ENCODE data around the gene STK24. TPM values are rescaled to one million over a fixed set of nuclear protein-coding genes. Genes with fewer than 3 reads are reported as not detected.

STK24 gene
- polyA plus RNA-seq, 2 of the 4 experiments (the other 2 are of a cell fraction), result 46.1 to 55.6 TPM

DNA sequence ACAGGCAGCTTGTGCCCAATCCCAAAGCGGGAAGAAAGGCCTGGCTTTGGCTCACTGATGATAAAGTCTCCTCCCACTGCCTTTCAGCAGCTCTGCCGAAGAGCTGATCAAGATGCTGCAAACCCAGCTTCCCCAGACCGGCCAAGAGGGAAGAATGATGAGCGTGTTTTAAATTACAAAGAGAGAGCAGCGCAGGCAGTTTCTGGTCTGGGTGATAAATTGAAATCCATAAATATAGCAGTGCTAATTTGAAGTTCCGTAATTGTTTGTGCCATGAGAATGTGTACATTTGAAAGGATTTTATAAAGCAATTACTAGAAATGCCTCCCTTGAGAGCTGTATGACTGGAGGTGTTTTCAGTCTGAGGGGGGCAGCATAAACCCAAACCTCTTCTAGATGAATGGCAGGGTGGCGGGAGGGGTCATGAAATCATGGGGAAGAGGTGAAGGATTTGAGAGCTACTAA, 171.8 kb downstream of the STK24 start:
- FAIRE-seq (no peak), ATAC-seq (no peak), DNase-seq (ENCODE audit: low read depth in 1 of 2, low spot score in 1 of 2) (no peak)
- no peak overlapping the region for H3K27ac ChIP-seq
- WGBS (ENCODE audit: missing lambda C conversion rate), result 87% methylated on average over 7 of the region's 7 CpGs
- no peaks in the 10 kb centered on the region for H3K4me1 ChIP-seq
- TF ChIP-seq, protein P1, sequence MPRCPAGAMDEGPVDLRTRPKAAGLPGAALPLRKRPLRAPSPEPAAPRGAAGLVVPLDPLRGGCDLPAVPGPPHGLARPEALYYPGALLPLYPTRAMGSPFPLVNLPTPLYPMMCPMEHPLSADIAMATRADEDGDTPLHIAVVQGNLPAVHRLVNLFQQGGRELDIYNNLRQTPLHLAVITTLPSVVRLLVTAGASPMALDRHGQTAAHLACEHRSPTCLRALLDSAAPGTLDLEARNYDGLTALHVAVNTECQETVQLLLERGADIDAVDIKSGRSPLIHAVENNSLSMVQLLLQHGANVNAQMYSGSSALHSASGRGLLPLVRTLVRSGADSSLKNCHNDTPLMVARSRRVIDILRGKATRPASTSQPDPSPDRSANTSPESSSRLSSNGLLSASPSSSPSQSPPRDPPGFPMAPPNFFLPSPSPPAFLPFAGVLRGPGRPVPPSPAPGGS (IDR thresholded peaks at IDR 0.05), result no peak
- TF ChIP-seq HOXB13 (CRISPR knock-in tag; IDR thresholded peaks at IDR 0.05; ENCODE audit: low read depth) (no peak), EP300 (IDR thresholded peaks at IDR 0.05) (no peak), JUN (IDR thresholded peaks at IDR 0.05) (no peak), PHF8 (IDR thresholded peaks at IDR 0.05; ENCODE audit: borderline replicate concordance, low read depth) (no peak), BHLHE40 (IDR thresholded peaks at IDR 0.05; ENCODE audit: low read depth, low read length) (no peak)
- no peak overlapping the region for H3K4me2 ChIP-seq
- CTCF ChIA-PET, result interaction anchor here (1.0 to 1.2 kb wide), 3 partner anchors 9 to 57 kb away, joined by 3 read pairs; no protein-coding TSS in a partner anchor
- no peak overlapping the region for H3K4me3 ChIP-seq
- POLR2A ChIA-PET, result no interaction called here
- no peaks in the 10 kb centered on the region for H3K9me3 ChIP-seq

GRCh38 chr13:98403076-98403475, 173.8 kb downstream of the STK24 start:
- POLR2A ChIA-PET, result no interaction called here
- 75% methylated on average over 2 of the region's 2 CpGs for WGBS (ENCODE audit: missing lambda C conversion rate)
- no peaks in the 10 kb centered on the region for H3K4me1 ChIP-seq
- CTCF ChIA-PET, result interaction anchor here (1.1 kb wide), 1 partner anchor 250 kb away, joined by 4 read pairs; no protein-coding TSS in a partner anchor
- H3K27ac ChIP-seq, result no peak overlapping the region
- FAIRE-seq, result no peak
- DNase-seq (ENCODE audit: low read depth in 1 of 2, low spot score in 1 of 2), result no peak
- no peak for TF ChIP-seq FOSL2 (IDR thresholded peaks at IDR 0.05)
- TF ChIP-seq FOSL2 (CRISPR knock-in tag; IDR thresholded peaks at IDR 0.05), result no peak
- TF ChIP-seq JUNB (IDR thresholded peaks at IDR 0.05), result no peak
- no peak for TF ChIP-seq ATOH8 (CRISPR knock-in tag; IDR thresholded peaks at IDR 0.05; ENCODE audit: low read depth)
- no peak for TF ChIP-seq ZFP36 (IDR thresholded peaks at IDR 0.05; ENCODE audit: borderline replicate concordance, partially characterized antibody)
- no peak for TF ChIP-seq MYC (IDR thresholded peaks at IDR 0.05; ENCODE audit: borderline replicate concordance, low read length)
- no peak for TF ChIP-seq EHF (CRISPR knock-in tag; IDR thresholded peaks at IDR 0.05)
- no peak for TF ChIP-seq CHD2 (IDR thresholded peaks at IDR 0.05; ENCODE audit: low read length, partially characterized antibody)
- no peak for TF ChIP-seq RNF2 (IDR thresholded peaks at IDR 0.05; ENCODE audit: borderline replicate concordance, low read depth)
- TF ChIP-seq, protein P2, sequence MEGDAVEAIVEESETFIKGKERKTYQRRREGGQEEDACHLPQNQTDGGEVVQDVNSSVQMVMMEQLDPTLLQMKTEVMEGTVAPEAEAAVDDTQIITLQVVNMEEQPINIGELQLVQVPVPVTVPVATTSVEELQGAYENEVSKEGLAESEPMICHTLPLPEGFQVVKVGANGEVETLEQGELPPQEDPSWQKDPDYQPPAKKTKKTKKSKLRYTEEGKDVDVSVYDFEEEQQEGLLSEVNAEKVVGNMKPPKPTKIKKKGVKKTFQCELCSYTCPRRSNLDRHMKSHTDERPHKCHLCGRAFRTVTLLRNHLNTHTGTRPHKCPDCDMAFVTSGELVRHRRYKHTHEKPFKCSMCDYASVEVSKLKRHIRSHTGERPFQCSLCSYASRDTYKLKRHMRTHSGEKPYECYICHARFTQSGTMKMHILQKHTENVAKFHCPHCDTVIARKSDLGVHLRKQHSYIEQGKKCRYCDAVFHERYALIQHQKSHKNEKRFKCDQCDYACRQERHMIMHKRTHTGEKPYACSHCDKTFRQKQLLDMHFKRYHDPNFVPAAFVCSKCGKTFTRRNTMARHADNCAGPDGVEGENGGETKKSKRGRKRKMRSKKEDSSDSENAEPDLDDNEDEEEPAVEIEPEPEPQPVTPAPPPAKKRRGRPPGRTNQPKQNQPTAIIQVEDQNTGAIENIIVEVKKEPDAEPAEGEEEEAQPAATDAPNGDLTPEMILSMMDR (IDR thresholded peaks at IDR 0.05), result no peak
- TF ChIP-seq MAFK (IDR thresholded peaks at IDR 0.05; ENCODE audit: partially characterized antibody), result no peak
- TF ChIP-seq RFX5 (IDR thresholded peaks at IDR 0.05), result no peak
- no peak for TF ChIP-seq EP300 (IDR thresholded peaks at IDR 0.05)
- no peak for TF ChIP-seq HOXB13 (CRISPR knock-in tag; IDR thresholded peaks at IDR 0.05; ENCODE audit: low read depth)
- no peak for TF ChIP-seq EHMT2 (IDR thresholded peaks at IDR 0.05; ENCODE audit: low read depth)
- TF ChIP-seq SMC3 (IDR thresholded peaks at IDR 0.05), result no peak
- TF ChIP-seq NFE2L2 (conservative IDR thresholded peaks at IDR 0.05; ENCODE audit: low read length), result no peak
- TF ChIP-seq CBX8 (IDR thresholded peaks at IDR 0.05), result no peak
- TF ChIP-seq, protein P1 (IDR thresholded peaks at IDR 0.05), result no peak
- no peak for TF ChIP-seq ZSCAN20 (CRISPR knock-in tag; IDR thresholded peaks at IDR 0.05)
- no peak for TF ChIP-seq RCOR1 (IDR thresholded peaks at IDR 0.05; ENCODE audit: low read depth, low read length)
- no peak overlapping the region for H3K4me3 ChIP-seq
- no peak overlapping the region for H3K4me2 ChIP-seq
- H3K9me3 ChIP-seq, result no peaks in the 10 kb centered on the region
- no peak for ATAC-seq

All from A549 (cell line).